Muscle of leg (tissue), 11 donors: Measurements from ENCODE around the gene GATA5. TPM values are rescaled to one million over a fixed set of nuclear protein-coding genes. Genes with fewer than 3 reads are reported as not detected.
A peak's percentile ranks its signal among the peaks of the same experiment; 100 is the strongest.

Source experiments
- DNase-seq: peaks from one replicate; pipeline ENCODE4 v3.0.0; 2013
- H3K27ac ChIP-seq: one replicate; pipeline ENCODE4 v1.5.1; 2013; ENCODE audit warnings: mild to moderate bottlenecking, low read length, control low read depth
- H3K27me3 ChIP-seq: one replicate; pipeline ENCODE4 v1.6.1; 2013; ENCODE audit warnings: low read length; ENCODE audit not compliant: control insufficient read depth, insufficient read depth
- H3K36me3 ChIP-seq: one replicate; pipeline ENCODE4 v1.6.1; 2013; ENCODE audit warnings: low read length; ENCODE audit not compliant: control insufficient read depth, insufficient read depth
- H3K4me1 ChIP-seq: one replicate; pipeline ENCODE4 v1.6.1; 2013; ENCODE audit warnings: low read length; ENCODE audit not compliant: control insufficient read depth, insufficient read depth
- H3K4me3 ChIP-seq: one replicate; pipeline ENCODE4 v1.5.1; 2013; ENCODE audit warnings: low read length, control low read depth
- H3K9me3 ChIP-seq: replicated peaks from 2 replicates; pipeline ENCODE4 v1.6.1; 2013; ENCODE audit warnings: low read depth, low read length; ENCODE audit not compliant: control insufficient read depth
- WGBS: methylation state at CpG from one replicate; pipeline ENCODE4 v1.1.5; 2013; ENCODE audit warnings: missing lambda C conversion rate; ENCODE audit not compliant: insufficient coverage; 5-methylcytosine and 5-hydroxymethylcytosine counted together
- polyA plus RNA-seq, 8 donors: library from polyadenylated mRNA; unstranded; fragments of 120-200 nt; gene quantifications; one replicate each; pipeline versions ENCODE4 v1.2.1 to v1.2.3, GENCODE V29; 2013; ENCODE audit warnings: inconsistent platforms in 1 of 8, low replicate concordance in 1 of 8; ENCODE audit not compliant: insufficient read length in 8 of 8, insufficient read depth in 1 of 8
- total RNA-seq: library from RNA; stranded (reverse); fragments of 120-200 nt; gene quantifications from one replicate; pipeline ENCODE4 v1.2.4, GENCODE V29; 2013

The GATA5 gene
- total and polyA plus RNA-seq, 9 donors: 0.06 to 2.5 (median 0.08) TPM; not detected in 4

GRCh38 chr20:62457098-62457497 is 18.7 kb downstream of the GATA5 start:
- 73% methylated on average over 15 of the region's 17 CpGs for WGBS
- H3K4me3 ChIP-seq: no peak overlapping the region
- no peak for DNase-seq
- H3K27ac ChIP-seq: no peak overlapping the region
- no peaks in the 10 kb centered on the region for H3K36me3 ChIP-seq
- peaks cover 24% of the 10 kb centered on the region for H3K27me3 ChIP-seq
- H3K4me1 ChIP-seq: peaks cover 34% of the 10 kb centered on the region
- H3K9me3 ChIP-seq: no peaks in the 10 kb centered on the region

- Histone ChIP-seq H3K27me3 (peaks cover 27% of the 10 kb centered on the region), H3K27ac (no peak overlapping the region), H3K4me3 (no peak overlapping the region), H3K9me3 (no peaks in the 10 kb centered on the region), H3K4me1 (peaks cover 29% of the 10 kb centered on the region), H3K36me3 (no peaks in the 10 kb centered on the region)
- 53% methylated on average over 8 of the region's 15 CpGs for WGBS
- DNase-seq: no peak
Observed at GRCh38 chr20:62455929-62456328, 19.9 kb downstream of the GATA5 start.

- H3K27ac ChIP-seq: peak overlapping the region; percentile 20
- DNase-seq: peak; percentile 69
- H3K4me3 ChIP-seq: no peak overlapping the region
Observed at GRCh38 chr20:62454904-62455636, 20.7 kb downstream of the GATA5 start.

GRCh38 chr20:62453186-62453808 is 22.5 kb downstream of the GATA5 start:
- WGBS: 87% methylated on average over 17 of the region's 17 CpGs
- Histone ChIP-seq H3K4me3 (no peak overlapping the region), H3K36me3 (no peaks in the 10 kb centered on the region), H3K9me3 (no peaks in the 10 kb centered on the region), H3K27ac (no peak overlapping the region), H3K4me1 (peaks cover 22% of the 10 kb centered on the region), H3K27me3 (peaks cover 27% of the 10 kb centered on the region)
- no peak for DNase-seq

More at GRCh38 chr20:62454904-62455636, 20.7 kb downstream of the GATA5 start:
- 29% methylated on average over 21 of the region's 30 CpGs for WGBS
- Histone ChIP-seq H3K27me3 (peaks cover 27% of the 10 kb centered on the region), H3K9me3 (no peaks in the 10 kb centered on the region), H3K36me3 (no peaks in the 10 kb centered on the region), H3K4me1 (peaks cover 24% of the 10 kb centered on the region)

- H3K27ac ChIP-seq: no peak overlapping the region
- no peaks in the 10 kb centered on the region for H3K36me3 ChIP-seq
- 56% methylated on average over 10 of the region's 18 CpGs for WGBS
- no peaks in the 10 kb centered on the region for H3K9me3 ChIP-seq
- no peak for DNase-seq
- no peak overlapping the region for H3K4me3 ChIP-seq
- H3K4me1 ChIP-seq: peaks cover 20% of the 10 kb centered on the region
- H3K27me3 ChIP-seq: peaks cover 28% of the 10 kb centered on the region
Observed at GRCh38 chr20:62452475-62453095, 23.2 kb downstream of the GATA5 start.

- 66% methylated on average over 3 of the region's 3 CpGs for WGBS
- DNase-seq: no peak
- no peak overlapping the region for H3K27ac ChIP-seq
- H3K4me1 ChIP-seq: peaks cover 20% of the 10 kb centered on the region
- peaks cover 28% of the 10 kb centered on the region for H3K27me3 ChIP-seq
- no peak overlapping the region for H3K4me3 ChIP-seq
- no peaks in the 10 kb centered on the region for H3K36me3 ChIP-seq
- no peaks in the 10 kb centered on the region for H3K9me3 ChIP-seq
Observed at GRCh38 chr20:62451970-62452369, 23.8 kb downstream of the GATA5 start.

- 44% methylated on average over 7 of the region's 10 CpGs for WGBS
- no peaks in the 10 kb centered on the region for H3K9me3 ChIP-seq
- peaks cover 25% of the 10 kb centered on the region for H3K27me3 ChIP-seq
- H3K36me3 ChIP-seq: no peaks in the 10 kb centered on the region
- peaks cover 20% of the 10 kb centered on the region for H3K4me1 ChIP-seq
- no peak overlapping the region for H3K4me3 ChIP-seq
- DNase-seq: no peak
- H3K27ac ChIP-seq: no peak overlapping the region
Observed at GRCh38 chr20:62451156-62451767, 24.5 kb downstream of the GATA5 start.

- H3K36me3 ChIP-seq: no peaks in the 10 kb centered on the region
- peaks cover 9% of the 10 kb centered on the region for H3K4me1 ChIP-seq
- no peak overlapping the region for H3K4me3 ChIP-seq
- peaks cover 27% of the 10 kb centered on the region for H3K27me3 ChIP-seq
- no peak overlapping the region for H3K27ac ChIP-seq
- WGBS: 74% methylated on average over 22 of the region's 24 CpGs
- no peaks in the 10 kb centered on the region for H3K9me3 ChIP-seq
- DNase-seq: no peak
Observed at GRCh38 chr20:62449951-62450691, 25.7 kb downstream of the GATA5 start.

GRCh38 chr20:62448788-62449187 is 27.0 kb downstream of the GATA5 start:
- no peaks in the 10 kb centered on the region for H3K4me1 ChIP-seq
- no peak overlapping the region for H3K27ac ChIP-seq
- DNase-seq: no peak
- no peak overlapping the region for H3K4me3 ChIP-seq
- 45% methylated on average over 9 of the region's 14 CpGs for WGBS
- no peaks in the 10 kb centered on the region for H3K36me3 ChIP-seq
- peaks cover 22% of the 10 kb centered on the region for H3K27me3 ChIP-seq
- no peaks in the 10 kb centered on the region for H3K9me3 ChIP-seq
